Effector memory CD4-positive, alpha-beta T cell (primary cell): ENCODE results near the gene TBC1D4.

Experiments used
- DNase-seq, 3 donors: peaks; one replicate each; pipeline ENCODE4 v3.0.0-alpha.2; 2020
- H3K27ac ChIP-seq: 2 replicates; pipeline ENCODE4 v1.7.0; 2013; ENCODE audit warnings: mild to moderate bottlenecking, low read length, moderate library complexity; ENCODE audit not compliant: insufficient read depth, poor library complexity, severe bottlenecking
- H3K27me3 ChIP-seq: replicated peaks from 2 replicates; pipeline ENCODE4 v1.7.0; 2013; ENCODE audit warnings: mild to moderate bottlenecking, low read length; ENCODE audit not compliant: insufficient read depth, control insufficient read depth, poor library complexity, severe bottlenecking
- H3K36me3 ChIP-seq: 2 replicates; pipeline ENCODE4 v1.7.0; 2013; ENCODE audit warnings: mild to moderate bottlenecking, low read length, moderate library complexity; ENCODE audit not compliant: control insufficient read depth, insufficient read depth
- H3K4me1 ChIP-seq: 2 replicates; pipeline ENCODE4 v1.7.0; 2013; ENCODE audit warnings: low read length, mild to moderate bottlenecking; ENCODE audit not compliant: control insufficient read depth, insufficient read depth, poor library complexity, severe bottlenecking
- H3K4me3 ChIP-seq: 2 replicates; pipeline ENCODE4 v1.7.0; 2013; ENCODE audit warnings: low read length, low read depth, mild to moderate bottlenecking; ENCODE audit not compliant: insufficient read depth, poor library complexity, severe bottlenecking
- H3K9me3 ChIP-seq: 2 replicates; pipeline ENCODE4 v1.7.0; 2013; ENCODE audit warnings: mild to moderate bottlenecking, low read length, moderate library complexity; ENCODE audit not compliant: control insufficient read depth

Gene TBC1D4

GRCh38 chr13:75375329-75375728, 106.6 kb downstream of the TBC1D4 start:
- DNase-seq: no peak
- H3K27me3 ChIP-seq: no peaks in the 10 kb centered on the region

GRCh38 chr13:75373988-75374387, 108.0 kb downstream of the TBC1D4 start:
- Histone ChIP-seq H3K9me3 (no peaks in the 10 kb centered on the region), H3K36me3 (no peaks in the 10 kb centered on the region), H3K27me3 (no peaks in the 10 kb centered on the region), H3K27ac (no peak overlapping the region), H3K4me1 (no peaks in the 10 kb centered on the region), H3K4me3 (no peak overlapping the region)
- DNase-seq: no peak

More at GRCh38 chr13:75375329-75375728, 106.6 kb downstream of the TBC1D4 start:
- Histone ChIP-seq H3K27ac (no peak overlapping the region), H3K36me3 (no peaks in the 10 kb centered on the region), H3K4me3 (no peak overlapping the region), H3K9me3 (no peaks in the 10 kb centered on the region), H3K4me1 (no peaks in the 10 kb centered on the region)

- H3K9me3 ChIP-seq: no peaks in the 10 kb centered on the region
- H3K27ac ChIP-seq: no peak overlapping the region
- H3K4me1 ChIP-seq: no peaks in the 10 kb centered on the region
- no peaks in the 10 kb centered on the region for H3K36me3 ChIP-seq
- no peaks in the 10 kb centered on the region for H3K27me3 ChIP-seq
- no peak for DNase-seq
- no peak overlapping the region for H3K4me3 ChIP-seq
Observed at GRCh38 chr13:75372923-75373841, 108.8 kb downstream of the TBC1D4 start.

- no peak for DNase-seq
- no peak overlapping the region for H3K27ac ChIP-seq
- no peaks in the 10 kb centered on the region for H3K36me3 ChIP-seq
- H3K4me1 ChIP-seq: no peaks in the 10 kb centered on the region
- no peaks in the 10 kb centered on the region for H3K9me3 ChIP-seq
- H3K27me3 ChIP-seq: no peaks in the 10 kb centered on the region
- H3K4me3 ChIP-seq: no peak overlapping the region
Observed at GRCh38 chr13:75372517-75372916, 109.5 kb downstream of the TBC1D4 start.

GRCh38 chr13:75371203-75371602, 110.8 kb downstream of the TBC1D4 start:
- Histone ChIP-seq H3K27me3 (no peaks in the 10 kb centered on the region), H3K27ac (no peak overlapping the region), H3K9me3 (no peaks in the 10 kb centered on the region), H3K36me3 (no peaks in the 10 kb centered on the region), H3K4me1 (no peaks in the 10 kb centered on the region), H3K4me3 (no peak overlapping the region)
- no peak for DNase-seq

GRCh38 chr13:75370774-75371173, 111.2 kb downstream of the TBC1D4 start:
- H3K4me3 ChIP-seq: no peak overlapping the region
- H3K9me3 ChIP-seq: no peaks in the 10 kb centered on the region
- no peak for DNase-seq
- no peak overlapping the region for H3K27ac ChIP-seq
- H3K4me1 ChIP-seq: no peaks in the 10 kb centered on the region
- H3K36me3 ChIP-seq: no peaks in the 10 kb centered on the region
- no peaks in the 10 kb centered on the region for H3K27me3 ChIP-seq

- Histone ChIP-seq H3K36me3 (no peaks in the 10 kb centered on the region), H3K27ac (no peak overlapping the region), H3K4me3 (no peak overlapping the region), H3K4me1 (no peaks in the 10 kb centered on the region), H3K9me3 (no peaks in the 10 kb centered on the region), H3K27me3 (no peaks in the 10 kb centered on the region)
- no peak for DNase-seq
Observed at GRCh38 chr13:75369981-75370380, 112.0 kb downstream of the TBC1D4 start.

- Histone ChIP-seq H3K27ac (no peak overlapping the region), H3K27me3 (no peaks in the 10 kb centered on the region), H3K36me3 (no peaks in the 10 kb centered on the region), H3K4me3 (no peak overlapping the region), H3K9me3 (no peaks in the 10 kb centered on the region), H3K4me1 (no peaks in the 10 kb centered on the region)
- DNase-seq: no peak
Observed at GRCh38 chr13:75368167-75368566, 113.8 kb downstream of the TBC1D4 start.

- Histone ChIP-seq H3K4me1 (no peaks in the 10 kb centered on the region), H3K27ac (no peak overlapping the region), H3K4me3 (no peak overlapping the region), H3K9me3 (no peaks in the 10 kb centered on the region), H3K36me3 (no peaks in the 10 kb centered on the region), H3K27me3 (no peaks in the 10 kb centered on the region)
- no peak for DNase-seq
Observed at GRCh38 chr13:75366380-75367280, 115.3 kb downstream of the TBC1D4 start.

GRCh38 chr13:75365724-75366173, 116.2 kb downstream of the TBC1D4 start:
- no peak overlapping the region for H3K4me3 ChIP-seq
- no peaks in the 10 kb centered on the region for H3K9me3 ChIP-seq
- no peak for DNase-seq
- H3K36me3 ChIP-seq: no peaks in the 10 kb centered on the region
- H3K4me1 ChIP-seq: no peaks in the 10 kb centered on the region
- H3K27me3 ChIP-seq: no peaks in the 10 kb centered on the region
- H3K27ac ChIP-seq: no peak overlapping the region
